ENCODE data around the gene TBC1D17. TPM values are rescaled to one million over a fixed set of nuclear protein-coding genes. Genes with fewer than 3 reads are reported as not detected.

The TBC1D17 gene
- total and polyA plus RNA-seq, 2 of the 13 experiments (the other 11 are each of a cell fraction or from before 2014, with no cell fraction given), result 9.7 to 16.9 TPM

DNA sequence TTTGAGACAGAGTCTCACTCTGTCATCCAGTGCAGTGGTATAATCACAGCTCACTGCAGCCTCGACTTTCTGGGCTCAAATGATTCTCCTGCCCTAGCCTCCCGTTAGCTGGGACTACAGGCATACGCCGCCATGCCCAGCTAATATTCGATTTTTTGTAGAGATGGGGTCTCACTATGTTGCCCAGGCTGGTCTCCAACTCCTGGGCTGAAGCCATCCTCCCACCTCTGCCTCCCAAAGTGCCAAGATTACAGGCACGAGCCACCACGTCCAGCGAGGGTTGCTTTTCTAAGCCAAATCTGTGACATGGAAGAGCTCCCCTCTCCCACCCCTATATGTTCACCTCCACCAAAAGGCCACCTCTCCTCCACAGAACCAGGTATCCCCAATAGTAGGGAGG, 40.6 kb downstream of the TBC1D17 start:
- in situ Hi-C loops (cut with HindIII; ENCODE audit: extremely low pct_ligation_motif_present, low pct_unique_long_range_greater_than_20kb) (no loop called here), intact Hi-C loops (cut with micrococcal nuclease; ENCODE audit: unreplicated experiment) (no loop called here)
- Histone ChIP-seq H3K4me3 (replicated peaks in 1 of 3; ENCODE audit: insufficient read depth in 1 of 3, low read depth in 2 of 3, low read length in 3 of 3) (no peak overlapping the region), H3K9me3 (ENCODE audit: low read length) (no peaks in the 10 kb centered on the region), H3K4me2 (ENCODE audit: low read depth, low read length) (no peak overlapping the region), H3K36me3 (replicated peaks in 1 of 2; ENCODE audit: control insufficient read depth in 1 of 2, insufficient read depth in 2 of 2, low read length in 2 of 2) (peaks cover 16 to 41% of the 10 kb centered on the region in 2 experiments), H2AFZ (ENCODE audit: low read length) (no peak overlapping the region), H3K4me1 (ENCODE audit: insufficient read depth, low read length) (peaks cover 13% of the 10 kb centered on the region), H3K27me3 (ENCODE audit: control insufficient read depth in 1 of 2, insufficient read depth in 2 of 2, low read length in 2 of 2) (no peaks in the 10 kb centered on the region), H3K27ac (ENCODE audit: extremely low read length, insufficient read depth, low read length) (no peak overlapping the region), H4K20me1 (ENCODE audit: insufficient read depth, low read length) (peaks cover 2% of the 10 kb centered on the region; the same call in 1 of the 2 replicates), H3K9ac (ENCODE audit: insufficient read depth, low read depth, low read length) (no peak overlapping the region), H3K79me2 (ENCODE audit: insufficient read depth, low read length) (peaks cover 56% of the 10 kb centered on the region)
- ChIA-PET CTCF (ENCODE audit: low intra/inter-chr PET ratio, low total read pairs) (no interaction called here), POLR2A (interaction anchor here (0.7 kb wide), 1 partner anchor 11 kb away, joined by 3 read pairs; the partner anchor contains the start of gene ATF5)
- no TSS peak for BruUV-seq (replicated peaks)
- TF ChIP-seq ZNF121 (CRISPR knock-in tag; IDR thresholded peaks at IDR 0.05), result 0 out of 2 replicates have a peak, but pooled peaks have one; percentile 40
- TF ChIP-seq ZNF274 (CRISPR knock-in tag; IDR thresholded peaks at IDR 0.05), result no peak
- ATAC-seq, result no peak
- no peak for FAIRE-seq
- WGBS (ENCODE audit: low lambda C conversion rate), result 98% methylated on average over 8 of the region's 8 CpGs
- DNase-seq (ENCODE audit: low spot score), result no peak

- Histone ChIP-seq H3K27ac (ENCODE audit: extremely low read length, insufficient read depth, low read length) (no peak overlapping the region), H4K20me1 (ENCODE audit: insufficient read depth, low read length) (peaks cover 2% of the 10 kb centered on the region; the same call in 1 of the 2 replicates), H3K27me3 (ENCODE audit: control insufficient read depth in 1 of 2, insufficient read depth in 2 of 2, low read length in 2 of 2) (no peaks in the 10 kb centered on the region), H3K36me3 (replicated peaks in 1 of 2; ENCODE audit: control insufficient read depth in 1 of 2, insufficient read depth in 2 of 2, low read length in 2 of 2) (peaks cover 15 to 52% of the 10 kb centered on the region in 2 experiments; a peak in 4 of 5 replicates), H3K4me2 (ENCODE audit: low read depth, low read length) (no peak overlapping the region), H3K79me2 (ENCODE audit: insufficient read depth, low read length) (peaks cover 63% of the 10 kb centered on the region), H3K4me1 (ENCODE audit: insufficient read depth, low read length) (no peaks in the 10 kb centered on the region; the same call in 1 of the 2 replicates), H3K9me3 (ENCODE audit: low read length) (no peaks in the 10 kb centered on the region), H2AFZ (ENCODE audit: low read length) (no peak overlapping the region), H3K9ac (ENCODE audit: insufficient read depth, low read depth, low read length) (no peak overlapping the region), H3K4me3 (replicated peaks in 1 of 3; ENCODE audit: insufficient read depth in 1 of 3, low read depth in 2 of 3, low read length in 3 of 3) (no peak overlapping the region)
- ATAC-seq (no peak), FAIRE-seq (no peak), DNase-seq (ENCODE audit: low spot score) (no peak)
- intact Hi-C loops (cut with micrococcal nuclease; ENCODE audit: unreplicated experiment) (no loop called here), in situ Hi-C loops (cut with HindIII; ENCODE audit: extremely low pct_ligation_motif_present, low pct_unique_long_range_greater_than_20kb) (no loop called here)
- WGBS (ENCODE audit: low lambda C conversion rate), result 94% methylated on average over 23 of the region's 24 CpGs
- POLR2A ChIA-PET, result interaction anchor here (1.9 kb wide), 1 partner anchor 52 kb away, joined by 5 read pairs; no protein-coding TSS in a partner anchor
- CTCF ChIA-PET (ENCODE audit: low intra/inter-chr PET ratio, low total read pairs), result no interaction called here
- no TSS peak for BruUV-seq (replicated peaks)
- TF ChIP-seq AGO2 (optimal IDR thresholded peaks at IDR 0.05; ENCODE audit: low read depth, low read length) (peak; percentile 40), SKIL (CRISPR knock-in tag; IDR thresholded peaks at IDR 0.05; ENCODE audit: borderline replicate concordance) (no peak), RBFOX2 (IDR thresholded peaks at IDR 0.05; ENCODE audit: low read depth, low read length) (0 out of 2 replicates have a peak, but pooled peaks have one; percentile 12), NFAT5 (CRISPR knock-in tag; IDR thresholded peaks at IDR 0.05) (no peak), ZNF790 (CRISPR knock-in tag; IDR thresholded peaks at IDR 0.05; ENCODE audit: borderline replicate concordance) (no peak)
- TF ChIP-seq, protein P1, sequence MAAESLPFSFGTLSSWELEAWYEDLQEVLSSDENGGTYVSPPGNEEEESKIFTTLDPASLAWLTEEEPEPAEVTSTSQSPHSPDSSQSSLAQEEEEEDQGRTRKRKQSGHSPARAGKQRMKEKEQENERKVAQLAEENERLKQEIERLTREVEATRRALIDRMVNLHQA (CRISPR knock-in tag; IDR thresholded peaks at IDR 0.05), result no peak
These were observed 43.3 kb downstream of the TBC1D17 start for GRCh38 chr19:49920624-49921363.
